Measurements from ENCODE around the gene NFASC. TPM values are rescaled to one million over a fixed set of nuclear protein-coding genes. Genes with fewer than 3 reads are reported as not detected.

Gene NFASC
- total RNA-seq, 4 donors from 2014 or later = 7.9 to 68.7 (median 32.7) TPM

DNA sequence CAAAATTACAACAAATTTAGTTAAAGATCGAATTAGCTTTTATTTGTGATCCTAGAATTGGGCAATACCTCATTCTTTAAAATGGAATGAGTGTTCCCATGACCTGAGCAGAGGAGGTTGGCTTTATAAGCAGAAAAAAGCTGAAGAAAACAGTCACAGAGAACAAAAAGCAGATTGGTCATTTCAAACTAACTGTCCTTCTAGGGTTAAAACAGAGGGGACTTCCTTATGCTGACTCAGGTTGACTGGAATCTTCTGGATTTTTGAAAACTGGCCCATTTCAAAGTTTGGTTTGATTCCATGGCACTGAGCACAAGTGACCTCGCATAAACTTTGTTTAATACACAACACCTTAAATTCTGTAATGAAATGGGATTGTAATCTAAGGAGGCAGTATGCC lies 17.6 kb downstream of the NFASC start:
- no peaks in the 10 kb centered on the region for H3K4me1 ChIP-seq
- no peak for DNase-seq
- peak overlapping the region; percentile 41 to 87 for H3K27ac ChIP-seq
- H3K27me3 ChIP-seq = no peaks in the 10 kb centered on the region
- TF ChIP-seq POLR2A (IDR thresholded peaks at IDR 0.05) = no peak
- TF ChIP-seq, protein P1, sequence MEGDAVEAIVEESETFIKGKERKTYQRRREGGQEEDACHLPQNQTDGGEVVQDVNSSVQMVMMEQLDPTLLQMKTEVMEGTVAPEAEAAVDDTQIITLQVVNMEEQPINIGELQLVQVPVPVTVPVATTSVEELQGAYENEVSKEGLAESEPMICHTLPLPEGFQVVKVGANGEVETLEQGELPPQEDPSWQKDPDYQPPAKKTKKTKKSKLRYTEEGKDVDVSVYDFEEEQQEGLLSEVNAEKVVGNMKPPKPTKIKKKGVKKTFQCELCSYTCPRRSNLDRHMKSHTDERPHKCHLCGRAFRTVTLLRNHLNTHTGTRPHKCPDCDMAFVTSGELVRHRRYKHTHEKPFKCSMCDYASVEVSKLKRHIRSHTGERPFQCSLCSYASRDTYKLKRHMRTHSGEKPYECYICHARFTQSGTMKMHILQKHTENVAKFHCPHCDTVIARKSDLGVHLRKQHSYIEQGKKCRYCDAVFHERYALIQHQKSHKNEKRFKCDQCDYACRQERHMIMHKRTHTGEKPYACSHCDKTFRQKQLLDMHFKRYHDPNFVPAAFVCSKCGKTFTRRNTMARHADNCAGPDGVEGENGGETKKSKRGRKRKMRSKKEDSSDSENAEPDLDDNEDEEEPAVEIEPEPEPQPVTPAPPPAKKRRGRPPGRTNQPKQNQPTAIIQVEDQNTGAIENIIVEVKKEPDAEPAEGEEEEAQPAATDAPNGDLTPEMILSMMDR (IDR thresholded peaks at IDR 0.05) = no peak
- no peak overlapping the region for H3K4me3 ChIP-seq
- intact Hi-C loops (cut with DNase I; ENCODE audit: low total_unique reads) = no loop called here
- H3K36me3 ChIP-seq = no peaks in the 10 kb centered on the region
- no peaks in the 10 kb centered on the region for H3K9me3 ChIP-seq

DNA sequence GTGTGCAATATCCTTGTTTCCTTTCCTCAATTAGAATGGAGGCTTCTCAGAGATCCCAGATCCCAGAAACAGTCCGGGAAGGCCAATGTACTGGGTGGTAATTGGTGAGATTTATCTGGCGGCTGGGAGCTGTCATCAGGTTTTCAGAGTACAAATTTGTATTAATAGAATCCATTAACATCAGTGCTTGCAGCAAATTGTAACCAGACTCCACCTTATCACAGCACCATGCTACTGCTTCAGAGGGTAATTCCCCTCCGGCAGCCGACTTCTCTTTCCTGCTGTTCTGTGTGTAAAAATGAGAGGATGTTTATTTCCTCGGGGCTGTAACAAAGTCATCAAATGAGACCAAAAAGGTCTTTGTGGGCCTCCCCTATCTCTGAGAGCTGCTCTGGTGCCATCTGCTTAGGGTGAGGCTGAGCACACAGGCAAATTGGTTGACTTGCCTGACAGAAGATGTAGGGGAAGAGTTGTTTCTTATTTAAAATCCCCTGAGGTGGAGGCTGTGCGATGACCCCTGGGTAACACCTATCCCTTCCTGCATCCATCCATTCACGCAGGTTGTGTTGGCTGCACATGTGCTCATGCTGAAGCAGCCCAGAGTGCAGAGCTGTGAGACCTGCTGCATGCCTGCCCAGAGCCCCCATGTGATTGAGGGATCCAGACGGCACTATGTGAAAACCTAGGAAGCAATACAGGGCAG lies 19.2 kb downstream of the NFASC start:
- Histone ChIP-seq H3K27me3 (no peaks in the 10 kb centered on the region), H3K4me3 (no peak overlapping the region), H3K36me3 (no peaks in the 10 kb centered on the region), H3K9me3 (no peaks in the 10 kb centered on the region), H3K27ac (peak overlapping the region; percentile 21 to 87), H3K4me1 (no peaks in the 10 kb centered on the region)
- intact Hi-C loops (cut with DNase I; ENCODE audit: low total_unique reads) = no loop called here
- no peak for DNase-seq
- TF ChIP-seq POLR2A (IDR thresholded peaks at IDR 0.05) = no peak

DNA sequence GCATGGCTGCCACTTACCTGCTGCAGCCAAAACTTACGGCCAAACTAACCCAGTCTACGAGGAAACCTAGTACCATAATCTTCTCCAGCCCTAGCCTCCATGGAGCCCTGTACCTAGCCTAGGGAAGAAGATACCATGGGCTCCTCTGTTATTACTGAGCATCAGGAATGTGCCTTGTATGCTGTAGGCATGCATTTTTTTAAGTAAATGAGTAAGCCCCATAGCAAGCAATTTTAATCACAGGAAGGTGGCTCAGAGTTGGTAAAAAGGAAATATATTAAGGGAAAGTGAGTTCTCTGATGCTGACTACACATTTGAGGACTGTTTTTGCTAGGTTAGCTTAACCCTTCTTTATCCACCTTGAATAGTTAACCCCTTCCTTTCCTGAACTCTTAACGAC lies 21.2 kb downstream of the NFASC start:
- Histone ChIP-seq H3K27me3 (no peaks in the 10 kb centered on the region), H3K4me1 (no peaks in the 10 kb centered on the region)
- intact Hi-C loops (cut with DNase I; ENCODE audit: low total_unique reads) = no loop called here

DNA sequence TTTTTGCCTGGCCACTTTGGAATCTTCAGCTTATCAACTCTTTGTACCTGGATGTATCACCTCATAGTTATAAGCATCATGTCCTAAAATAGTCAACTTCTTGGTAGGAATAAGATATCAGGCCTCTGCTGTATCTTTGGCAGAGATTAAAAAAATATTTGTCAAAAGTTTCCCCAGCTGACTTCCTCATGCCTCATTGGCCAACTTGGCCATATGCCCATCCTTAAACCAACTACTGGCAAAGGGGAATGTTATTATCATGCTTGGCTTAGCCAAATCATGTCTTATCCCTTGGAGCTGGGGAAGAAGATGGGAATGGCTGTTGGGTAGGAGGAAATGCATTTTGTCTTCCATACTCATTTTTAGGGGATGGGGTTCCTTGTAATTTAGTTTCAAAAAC lies 23.4 kb downstream of the NFASC start:
- H3K36me3 ChIP-seq = no peaks in the 10 kb centered on the region
- H3K9me3 ChIP-seq = no peaks in the 10 kb centered on the region
- no peak for DNase-seq
- TF ChIP-seq, protein P1 (IDR thresholded peaks at IDR 0.05) = no peak
- TF ChIP-seq POLR2A (IDR thresholded peaks at IDR 0.05) = no peak
- H3K4me1 ChIP-seq = no peaks in the 10 kb centered on the region
- H3K27ac ChIP-seq = no peak overlapping the region
- intact Hi-C loops (cut with DNase I; ENCODE audit: low total_unique reads) = no loop called here
- no peaks in the 10 kb centered on the region for H3K27me3 ChIP-seq
- H3K4me3 ChIP-seq = no peak overlapping the region

More for the DNA sequence above, 21.2 kb downstream of the NFASC start:
- Histone ChIP-seq H3K4me3 (no peak overlapping the region), H3K27ac (no peak overlapping the region), H3K9me3 (no peaks in the 10 kb centered on the region), H3K36me3 (no peaks in the 10 kb centered on the region)
- no peak for TF ChIP-seq POLR2A (IDR thresholded peaks at IDR 0.05)
- TF ChIP-seq, protein P1 (IDR thresholded peaks at IDR 0.05) = no peak
- DNase-seq = no peak

DNA sequence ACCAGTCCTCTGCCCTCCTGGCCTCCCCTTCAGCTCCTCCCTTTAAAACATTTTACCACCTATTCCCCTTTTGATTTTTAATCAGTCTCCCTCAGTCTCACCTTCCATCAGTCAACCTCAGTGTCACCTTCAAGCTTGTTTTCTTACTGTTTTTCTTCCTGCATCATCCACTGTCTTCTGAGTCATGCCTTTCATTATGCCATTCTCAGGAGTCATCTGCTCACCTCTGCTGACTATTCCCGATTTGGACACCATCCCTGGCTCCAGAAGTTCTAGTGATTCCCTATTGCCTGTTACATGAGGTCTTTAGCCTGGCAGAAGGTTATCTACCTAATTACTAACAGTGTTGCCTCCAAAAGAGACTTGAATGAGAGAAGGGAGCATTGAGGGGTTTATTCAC lies 23.9 kb downstream of the NFASC start:
- no peak overlapping the region for H3K27ac ChIP-seq
- no peak for DNase-seq
- H3K9me3 ChIP-seq = no peaks in the 10 kb centered on the region
- intact Hi-C loops (cut with DNase I; ENCODE audit: low total_unique reads) = no loop called here
- TF ChIP-seq, protein P1 (IDR thresholded peaks at IDR 0.05) = no peak
- no peak for TF ChIP-seq POLR2A (IDR thresholded peaks at IDR 0.05)
- no peaks in the 10 kb centered on the region for H3K36me3 ChIP-seq
- H3K4me3 ChIP-seq = no peak overlapping the region
- no peaks in the 10 kb centered on the region for H3K27me3 ChIP-seq
- H3K4me1 ChIP-seq = no peaks in the 10 kb centered on the region
